Trophoblast cell (in vitro differentiated cells and primary cell): ENCODE measurements around the gene LAMA5.

Source experiments
- DNase-seq, 2 donors: peaks; one replicate each; pipeline ENCODE4 v3.0.0-alpha.2; 2016
- H2AFZ ChIP-seq: 2 replicates; pipeline ENCODE4 v1.6.1; 2013; ENCODE audit warnings: low read length, moderate library complexity, mild to moderate bottlenecking; ENCODE audit not compliant: insufficient read depth, poor library complexity
- H2AK5ac ChIP-seq: 2 replicates; pipeline ENCODE4 v1.6.1; 2013; ENCODE audit warnings: mild to moderate bottlenecking, low read length
- H2BK120ac ChIP-seq: 2 replicates; pipeline ENCODE4 v1.6.1; 2013; ENCODE audit warnings: low read length, mild to moderate bottlenecking, moderate library complexity; ENCODE audit not compliant: insufficient read depth, poor library complexity
- H2BK12ac ChIP-seq: 2 replicates; pipeline ENCODE4 v1.6.1; 2013; ENCODE audit warnings: mild to moderate bottlenecking, low read length, moderate library complexity
- H2BK5ac ChIP-seq: 2 replicates; pipeline ENCODE4 v1.6.1; 2013; ENCODE audit warnings: low read length, low read depth, moderate library complexity, mild to moderate bottlenecking; ENCODE audit not compliant: poor library complexity
- H3K14ac ChIP-seq: 2 replicates; pipeline ENCODE4 v1.6.1; 2013; ENCODE audit warnings: mild to moderate bottlenecking, low read length
- H3K18ac ChIP-seq: 2 replicates; pipeline ENCODE4 v1.6.1; 2013; ENCODE audit warnings: mild to moderate bottlenecking, low read length
- H3K23ac ChIP-seq: 2 replicates; pipeline ENCODE4 v1.6.1; 2013; ENCODE audit warnings: low read length
- H3K27ac ChIP-seq: 2 replicates; pipeline ENCODE4 v1.5.1; 2013; ENCODE audit warnings: low read depth, mild to moderate bottlenecking, inconsistent platforms, low read length, moderate library complexity
- H3K27me3 ChIP-seq: 2 replicates; pipeline ENCODE4 v1.6.1; 2013; ENCODE audit warnings: inconsistent platforms, mild to moderate bottlenecking, low read length, moderate library complexity; ENCODE audit not compliant: insufficient read depth
- H3K36me3 ChIP-seq, 2 experiments: 1 replicate in 1 of 2; 2 replicates in 1 of 2; pipeline ENCODE4 v1.6.1; 2013; ENCODE audit warnings: low read length in 2 of 2, mild to moderate bottlenecking in 2 of 2, moderate library complexity in 1 of 2; ENCODE audit not compliant: insufficient read depth in 2 of 2, control insufficient read depth in 1 of 2
- H3K4ac ChIP-seq: 2 replicates; pipeline ENCODE4 v1.6.1; 2013; ENCODE audit warnings: low read depth, mild to moderate bottlenecking, low read length, moderate library complexity
- H3K4me1 ChIP-seq, 2 experiments: 1 replicate in 1 of 2; 2 replicates in 1 of 2; pipeline ENCODE4 v1.6.1; 2013; ENCODE audit warnings: low read length in 2 of 2, mild to moderate bottlenecking in 2 of 2, moderate library complexity in 1 of 2; ENCODE audit not compliant: insufficient read depth in 2 of 2, control insufficient read depth in 1 of 2
- H3K4me2 ChIP-seq: 2 replicates; pipeline ENCODE4 v1.6.1; 2013; ENCODE audit warnings: inconsistent platforms, mild to moderate bottlenecking, low read length, moderate library complexity
- H3K4me3 ChIP-seq: 2 replicates; pipeline ENCODE4 v1.5.1; 2013; ENCODE audit warnings: mild to moderate bottlenecking, low read depth, low read length, inconsistent platforms
- H3K79me1 ChIP-seq: one replicate; pipeline ENCODE4 v1.6.1; 2013; ENCODE audit warnings: low read length
- H3K79me2 ChIP-seq: 2 replicates; pipeline ENCODE4 v1.6.1; 2013; ENCODE audit warnings: low read length, mild to moderate bottlenecking; ENCODE audit not compliant: control insufficient read depth, insufficient read depth, poor library complexity
- H3K9ac ChIP-seq: 2 replicates; pipeline ENCODE4 v1.6.1; 2013; ENCODE audit warnings: mild to moderate bottlenecking, low read length
- H3K9me3 ChIP-seq: 2 replicates; pipeline ENCODE4 v1.6.1; 2013; ENCODE audit warnings: low read depth, mild to moderate bottlenecking, control low read depth, inconsistent platforms, low read length; ENCODE audit not compliant: insufficient read depth
- H4K12ac ChIP-seq: 2 replicates; pipeline ENCODE4 v1.6.1; 2013; ENCODE audit warnings: low read depth, mild to moderate bottlenecking, low read length, moderate library complexity
- H4K8ac ChIP-seq: 2 replicates; pipeline ENCODE4 v1.6.1; 2013; ENCODE audit warnings: low read depth, mild to moderate bottlenecking, low read length, moderate library complexity
- H4K91ac ChIP-seq: one replicate; pipeline ENCODE4 v1.6.1; 2013; ENCODE audit warnings: low read depth, mild to moderate bottlenecking, low read length, moderate library complexity
- WGBS: extraction: QIAGEN DNeasy Blood & Tissue Kit; methylation state at CpG from one replicate; pipeline ENCODE4 v1.1.7; 2013; ENCODE audit warnings: missing lambda C conversion rate; ENCODE audit not compliant: insufficient read length, insufficient coverage; ENCODE audit errors: extremely low coverage; 5-methylcytosine and 5-hydroxymethylcytosine counted together

The LAMA5 gene

DNA sequence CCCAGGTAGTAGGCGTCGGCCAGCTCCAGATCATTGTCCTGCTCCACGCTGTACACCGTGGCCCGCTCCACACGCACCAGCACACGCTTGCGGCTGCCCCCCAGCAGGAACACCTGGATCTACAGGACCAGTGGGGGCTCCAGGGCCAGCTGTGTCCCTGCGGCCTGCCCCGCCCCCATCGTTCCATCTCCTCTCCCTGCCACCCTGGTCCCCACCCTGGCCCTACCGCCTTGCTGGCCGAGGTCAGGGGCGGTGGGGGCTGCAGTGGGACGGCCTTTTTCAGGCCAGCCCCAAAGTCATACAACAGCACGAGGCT, 54.5 kb downstream of the LAMA5 start:
- peaks cover 7% of the 10 kb centered on the region for H3K9me3 ChIP-seq
- no peak overlapping the region for H3K4me2 ChIP-seq
- H4K8ac ChIP-seq = no peak overlapping the region
- no peak for DNase-seq
- no peak overlapping the region for H3K4ac ChIP-seq
- no peak overlapping the region for H3K18ac ChIP-seq
- no peak overlapping the region for H2BK120ac ChIP-seq
- no peak overlapping the region for H4K91ac ChIP-seq
- no peak overlapping the region for H2AK5ac ChIP-seq
- no peaks in the 10 kb centered on the region for H3K79me1 ChIP-seq
- no peak overlapping the region for H3K27ac ChIP-seq
- no peaks in the 10 kb centered on the region for H3K79me2 ChIP-seq
- H2BK12ac ChIP-seq = no peak overlapping the region
- no peak overlapping the region for H2BK5ac ChIP-seq
- no peak overlapping the region for H3K9ac ChIP-seq
- no CpG with 5 or more reads among the region's 16 CpGs for WGBS
- no peak overlapping the region for H3K23ac ChIP-seq
- peaks cover 97 to 98% of the 10 kb centered on the region in 2 experiments for H3K36me3 ChIP-seq
- peak overlapping the region; percentile 10 for H3K4me3 ChIP-seq
- H3K27me3 ChIP-seq = no peaks in the 10 kb centered on the region
- no peak overlapping the region for H2AFZ ChIP-seq
- no peaks in the 10 kb centered on the region for H3K4me1 ChIP-seq
- no peak overlapping the region for H4K12ac ChIP-seq
- H3K14ac ChIP-seq = no peak overlapping the region

DNA sequence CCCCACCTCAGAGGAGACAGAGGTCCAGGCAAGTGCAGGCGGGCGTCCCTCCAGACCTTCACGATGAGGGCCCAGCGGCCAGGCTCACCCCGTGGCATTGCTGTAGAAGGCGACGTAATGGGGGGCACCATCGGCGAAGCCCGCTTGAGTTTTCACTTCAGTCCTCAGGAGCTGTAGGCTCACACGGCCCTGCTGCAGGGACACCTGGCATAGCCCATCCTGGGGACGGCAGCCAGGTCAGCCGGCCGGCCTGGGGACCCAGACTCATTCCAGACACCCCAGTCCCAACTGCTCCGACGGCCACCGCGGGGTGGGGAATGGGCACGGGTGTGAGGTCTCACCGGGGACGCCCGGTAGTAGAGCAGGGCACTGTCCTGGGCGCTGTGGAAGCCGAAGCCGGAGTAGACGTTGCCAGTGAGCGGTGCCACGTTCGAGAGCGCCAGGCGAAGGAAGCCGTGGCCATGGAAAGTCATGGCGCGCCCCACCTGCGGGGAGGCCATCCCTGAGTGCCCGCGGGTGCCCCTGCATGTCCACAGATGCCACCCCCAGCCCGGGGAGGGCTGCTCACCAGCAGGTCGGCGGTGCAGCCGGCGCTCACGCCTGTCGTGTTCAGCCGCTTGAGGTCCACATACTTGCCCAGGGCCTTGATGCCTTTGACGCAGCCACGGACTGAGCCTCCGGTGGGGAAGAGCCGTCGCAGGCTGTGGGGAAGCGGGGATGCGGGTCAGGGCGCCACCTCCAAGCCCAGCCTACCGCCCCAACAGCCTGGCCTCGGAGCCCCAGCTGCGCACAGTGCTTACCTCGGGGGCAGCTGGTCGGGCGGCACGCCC, 55.1 kb downstream of the LAMA5 start:
- Histone ChIP-seq H2BK5ac (no peak overlapping the region), H3K9me3 (peaks cover 5% of the 10 kb centered on the region), H2BK12ac (no peak overlapping the region), H3K27me3 (no peaks in the 10 kb centered on the region), H4K91ac (no peak overlapping the region), H2AK5ac (no peak overlapping the region), H3K18ac (no peak overlapping the region), H3K4me2 (no peak overlapping the region), H2BK120ac (no peak overlapping the region), H3K36me3 (peaks cover 97 to 98% of the 10 kb centered on the region in 2 experiments), H4K12ac (no peak overlapping the region), H3K4ac (no peak overlapping the region), H3K27ac (no peak overlapping the region), H3K4me3 (no peak overlapping the region), H3K23ac (no peak overlapping the region), H3K9ac (no peak overlapping the region), H2AFZ (no peak overlapping the region), H3K14ac (no peak overlapping the region), H3K79me1 (no peaks in the 10 kb centered on the region), H3K4me1 (no peaks in the 10 kb centered on the region), H4K8ac (no peak overlapping the region), H3K79me2 (no peaks in the 10 kb centered on the region)
- WGBS = no CpG with 5 or more reads among the region's 60 CpGs
- no peak for DNase-seq

DNA sequence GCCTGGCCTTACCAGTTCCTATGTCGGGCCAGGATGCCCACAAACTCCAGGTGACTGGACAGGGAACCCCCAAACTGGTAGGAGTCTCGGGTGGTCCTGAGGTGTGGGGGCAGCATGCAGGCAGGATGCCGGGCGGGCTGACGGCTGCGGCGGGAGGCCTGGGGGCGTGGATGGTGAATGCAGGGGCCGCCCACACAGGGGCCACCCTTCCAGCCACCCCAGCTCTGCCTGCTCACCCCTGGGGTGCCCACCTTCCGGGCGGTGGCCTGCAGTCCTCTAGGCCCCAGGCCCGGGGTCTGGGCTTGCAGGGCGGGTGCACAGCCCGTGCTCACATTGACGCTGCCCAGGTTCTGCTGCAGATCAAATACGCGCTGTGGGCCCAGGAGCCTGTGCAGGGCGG, 56.0 kb downstream of the LAMA5 start:
- no peak overlapping the region for H3K4me2 ChIP-seq
- no peak for DNase-seq
- no peak overlapping the region for H3K14ac ChIP-seq
- H3K4ac ChIP-seq = no peak overlapping the region
- no peak overlapping the region for H4K91ac ChIP-seq
- no peaks in the 10 kb centered on the region for H3K79me2 ChIP-seq
- H4K12ac ChIP-seq = no peak overlapping the region
- H3K79me1 ChIP-seq = no peaks in the 10 kb centered on the region
- H2BK5ac ChIP-seq = no peak overlapping the region
- H2AFZ ChIP-seq = no peak overlapping the region
- H2BK120ac ChIP-seq = no peak overlapping the region
- H3K36me3 ChIP-seq = peaks cover 97 to 98% of the 10 kb centered on the region in 2 experiments
- H3K27me3 ChIP-seq = no peaks in the 10 kb centered on the region
- no peak overlapping the region for H4K8ac ChIP-seq
- H3K27ac ChIP-seq = no peak overlapping the region
- H3K4me3 ChIP-seq = no peak overlapping the region
- H3K23ac ChIP-seq = no peak overlapping the region
- H3K9ac ChIP-seq = no peak overlapping the region
- WGBS = no CpG with 5 or more reads among the region's 18 CpGs
- H3K4me1 ChIP-seq = no peaks in the 10 kb centered on the region
- H2AK5ac ChIP-seq = no peak overlapping the region
- H3K18ac ChIP-seq = no peak overlapping the region
- peaks cover 6% of the 10 kb centered on the region for H3K9me3 ChIP-seq
- H2BK12ac ChIP-seq = no peak overlapping the region

DNA sequence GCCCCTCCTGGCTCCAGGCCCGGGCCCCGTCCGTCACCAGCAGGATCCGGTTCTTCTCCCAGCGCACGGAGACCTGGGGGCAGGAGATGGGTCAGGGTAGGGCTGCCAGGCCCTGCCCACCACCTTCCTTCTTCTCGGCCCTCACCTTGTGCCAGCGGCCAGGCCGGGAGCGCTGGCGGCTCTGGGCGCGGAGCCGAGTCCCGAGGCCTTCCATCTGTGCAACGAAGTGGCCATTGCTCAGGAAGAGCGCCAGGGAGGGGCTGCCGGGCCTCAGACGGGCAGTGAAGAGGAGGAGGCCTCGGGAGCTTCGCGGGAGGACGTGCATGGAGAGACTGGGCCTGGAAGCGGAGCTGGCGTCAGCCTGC, 56.4 kb downstream of the LAMA5 start:
- H3K4ac ChIP-seq = no peak overlapping the region

More for the DNA sequence above, 56.4 kb downstream of the LAMA5 start:
- no peak overlapping the region for H3K4me2 ChIP-seq
- H3K79me1 ChIP-seq = no peaks in the 10 kb centered on the region
- H2BK5ac ChIP-seq = no peak overlapping the region
- no peaks in the 10 kb centered on the region for H3K27me3 ChIP-seq
- H2BK12ac ChIP-seq = no peak overlapping the region
- no peak overlapping the region for H2BK120ac ChIP-seq
- no peak overlapping the region for H3K18ac ChIP-seq
- no peak overlapping the region for H2AK5ac ChIP-seq
- no peaks in the 10 kb centered on the region for H3K4me1 ChIP-seq
- peaks cover 6% of the 10 kb centered on the region for H3K9me3 ChIP-seq
- no peak overlapping the region for H4K8ac ChIP-seq
- no peak overlapping the region for H3K27ac ChIP-seq
- no peak overlapping the region for H3K9ac ChIP-seq
- H3K4me3 ChIP-seq = no peak overlapping the region
- no peak overlapping the region for H3K23ac ChIP-seq
- no peak for DNase-seq
- H3K79me2 ChIP-seq = peaks cover 2% of the 10 kb centered on the region
- H3K36me3 ChIP-seq = peaks cover 97 to 98% of the 10 kb centered on the region in 2 experiments
- no peak overlapping the region for H3K14ac ChIP-seq
- no peak overlapping the region for H4K91ac ChIP-seq
- H4K12ac ChIP-seq = no peak overlapping the region
- no peak overlapping the region for H2AFZ ChIP-seq
- no CpG with 5 or more reads among the region's 25 CpGs for WGBS
